Measurements from ENCODE around the gene MYO3B.

Gene MYO3B

GRCh38 chr2:170216428-170216827 is 38.5 kb downstream of the MYO3B start:
- no peaks in the 10 kb centered on the region for H3K4me1 ChIP-seq (ENCODE audit: control insufficient read depth, insufficient read depth, low read length)
- no peak overlapping the region for H3K4me3 ChIP-seq (ENCODE audit: low read depth, low read length)
- ChIA-PET POLR2A (no interaction called here), CTCF (no interaction called here)
- H3K27ac ChIP-seq (ENCODE audit: extremely low read depth, low read depth, low read length): no peak overlapping the region
- no peaks in the 10 kb centered on the region for H3K9me3 ChIP-seq (ENCODE audit: control insufficient read depth, insufficient read depth, low read depth, low read length)
- no peaks in the 10 kb centered on the region for H3K36me3 ChIP-seq (ENCODE audit: control insufficient read depth in 2 of 2, insufficient read depth in 1 of 2, low read length in 2 of 2)
- no peak for TF ChIP-seq CTCF (tag by site-specific recombination; IDR thresholded peaks at IDR 0.05)
- TF ChIP-seq PATZ1 (tag by site-specific recombination; IDR thresholded peaks at IDR 0.05): no peak
- TF ChIP-seq ZNF791 (tag by site-specific recombination; IDR thresholded peaks at IDR 0.05): no peak
- TF ChIP-seq GFI1B (tag by site-specific recombination; IDR thresholded peaks at IDR 0.05): no peak
- TF ChIP-seq ZNF16 (tag by site-specific recombination; IDR thresholded peaks at IDR 0.05; ENCODE audit: low read depth): no peak
- TF ChIP-seq PRDM1 (tag by site-specific recombination; IDR thresholded peaks at IDR 0.05): no peak
- no peak for TF ChIP-seq ZNF664 (tag by site-specific recombination; IDR thresholded peaks at IDR 0.05)
- TF ChIP-seq MEIS1 (CRISPR knock-in tag; IDR thresholded peaks at IDR 0.05; ENCODE audit: borderline replicate concordance): no peak

DNA sequence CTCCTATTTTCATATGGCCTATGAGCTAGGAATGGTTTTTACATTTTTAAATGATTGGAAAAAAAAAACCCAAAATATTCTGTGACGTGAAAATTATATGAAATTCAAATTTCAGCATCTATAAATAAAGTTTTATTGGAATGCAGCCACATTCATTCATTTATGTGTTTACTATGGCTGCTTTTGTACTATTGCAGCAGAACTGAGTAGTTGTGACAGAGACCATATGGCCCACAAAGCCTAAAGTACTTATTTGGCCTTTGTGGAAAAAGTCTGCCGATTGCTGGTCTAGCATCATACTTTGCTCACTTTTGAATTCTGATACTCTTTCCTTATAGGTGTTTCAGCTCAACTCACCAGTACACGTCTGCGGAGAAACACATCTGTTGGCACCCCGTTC is 39.0 kb downstream of the MYO3B start:
- POLR2A ChIA-PET: no interaction called here

DNA sequence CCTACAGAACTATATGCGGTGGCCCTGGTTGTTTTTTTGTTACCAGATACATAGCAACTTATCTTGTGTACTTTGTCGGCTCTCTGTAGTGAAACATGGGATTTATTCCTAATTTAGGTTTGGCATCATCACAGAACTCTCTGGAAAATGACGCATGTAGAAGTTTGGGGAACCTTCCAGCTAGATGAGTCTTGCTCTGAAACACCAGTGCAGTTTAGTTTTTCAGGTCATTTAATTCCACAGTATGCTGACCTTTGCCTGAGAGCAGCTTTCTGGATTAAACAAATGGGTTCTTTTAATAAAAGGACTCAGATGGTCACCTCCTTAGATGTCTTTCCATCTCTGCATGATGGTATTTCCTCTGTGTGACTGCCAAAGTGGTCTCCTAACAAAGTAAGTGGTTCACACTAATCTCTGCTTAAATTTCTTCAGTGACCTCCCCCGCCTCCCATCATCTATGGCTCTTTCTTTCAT is 39.9 kb downstream of the MYO3B start:
- TF ChIP-seq SP2 (tag by site-specific recombination; IDR thresholded peaks at IDR 0.05): no peak
- TF ChIP-seq ZNF394 (tag by site-specific recombination; IDR thresholded peaks at IDR 0.05; ENCODE audit: borderline replicate concordance): no peak
- TF ChIP-seq ZNF132 (tag by site-specific recombination; IDR thresholded peaks at IDR 0.05; ENCODE audit: borderline replicate concordance): no peak
- TF ChIP-seq ZNF610 (tag by site-specific recombination; IDR thresholded peaks at IDR 0.05; ENCODE audit: borderline replicate concordance): no peak
- Histone ChIP-seq H3K4me1 (ENCODE audit: control insufficient read depth, insufficient read depth, low read length) (no peaks in the 10 kb centered on the region), H3K36me3 (ENCODE audit: control insufficient read depth in 2 of 2, insufficient read depth in 1 of 2, low read length in 2 of 2) (no peaks in the 10 kb centered on the region), H3K27ac (ENCODE audit: extremely low read depth, low read depth, low read length) (no peak overlapping the region), H3K4me3 (ENCODE audit: low read depth, low read length) (no peak overlapping the region), H3K9me3 (ENCODE audit: control insufficient read depth, insufficient read depth, low read depth, low read length) (no peaks in the 10 kb centered on the region)
- ChIA-PET POLR2A (no interaction called here), CTCF (no interaction called here)

More for the DNA sequence above, 39.0 kb downstream of the MYO3B start:
- Histone ChIP-seq H3K4me1 (ENCODE audit: control insufficient read depth, insufficient read depth, low read length) (no peaks in the 10 kb centered on the region), H3K36me3 (ENCODE audit: control insufficient read depth in 2 of 2, insufficient read depth in 1 of 2, low read length in 2 of 2) (no peaks in the 10 kb centered on the region), H3K9me3 (ENCODE audit: control insufficient read depth, insufficient read depth, low read depth, low read length) (no peaks in the 10 kb centered on the region), H3K27ac (ENCODE audit: extremely low read depth, low read depth, low read length) (no peak overlapping the region), H3K4me3 (ENCODE audit: low read depth, low read length) (no peak overlapping the region)
- TF ChIP-seq ZNF311 (tag by site-specific recombination; IDR thresholded peaks at IDR 0.05; ENCODE audit: borderline replicate concordance) (no peak), ZBTB21 (tag by site-specific recombination; IDR thresholded peaks at IDR 0.05) (no peak), EGR2 (tag by site-specific recombination; IDR thresholded peaks at IDR 0.05; ENCODE audit: low read depth) (no peak), ZNF23 (tag by site-specific recombination; IDR thresholded peaks at IDR 0.05; ENCODE audit: borderline replicate concordance) (no peak), ZNF202 (tag by site-specific recombination; IDR thresholded peaks at IDR 0.05; ENCODE audit: borderline replicate concordance) (no peak), ZNF223 (tag by site-specific recombination; IDR thresholded peaks at IDR 0.05) (no peak), ZNF645 (tag by site-specific recombination; IDR thresholded peaks at IDR 0.05) (no peak), ZNF138 (tag by site-specific recombination; IDR thresholded peaks at IDR 0.05; ENCODE audit: borderline replicate concordance) (no peak), ZNF791 (tag by site-specific recombination; IDR thresholded peaks at IDR 0.05) (no peak), MEIS1 (CRISPR knock-in tag; IDR thresholded peaks at IDR 0.05; ENCODE audit: borderline replicate concordance) (no peak), TCF7L2 (IDR thresholded peaks at IDR 0.05; ENCODE audit: borderline replicate concordance, low read depth, low read length) (no peak), ZNF664 (tag by site-specific recombination; IDR thresholded peaks at IDR 0.05) (no peak), FEZF1 (tag by site-specific recombination; IDR thresholded peaks at IDR 0.05) (no peak)
- TF ChIP-seq, protein P1, sequence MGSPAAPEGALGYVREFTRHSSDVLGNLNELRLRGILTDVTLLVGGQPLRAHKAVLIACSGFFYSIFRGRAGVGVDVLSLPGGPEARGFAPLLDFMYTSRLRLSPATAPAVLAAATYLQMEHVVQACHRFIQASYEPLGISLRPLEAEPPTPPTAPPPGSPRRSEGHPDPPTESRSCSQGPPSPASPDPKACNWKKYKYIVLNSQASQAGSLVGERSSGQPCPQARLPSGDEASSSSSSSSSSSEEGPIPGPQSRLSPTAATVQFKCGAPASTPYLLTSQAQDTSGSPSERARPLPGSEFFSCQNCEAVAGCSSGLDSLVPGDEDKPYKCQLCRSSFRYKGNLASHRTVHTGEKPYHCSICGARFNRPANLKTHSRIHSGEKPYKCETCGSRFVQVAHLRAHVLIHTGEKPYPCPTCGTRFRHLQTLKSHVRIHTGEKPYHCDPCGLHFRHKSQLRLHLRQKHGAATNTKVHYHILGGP (tag by site-specific recombination; IDR thresholded peaks at IDR 0.05): no peak
- CTCF ChIA-PET: no interaction called here

Measured in HEK293 (cell line).